ENCODE data around the gene GLTPD2.

Gene GLTPD2

GRCh38 chr17:4772235-4772613, 16.5 kb upstream of the GLTPD2 start:
- DNase-seq, result peak; percentile 23

DNA sequence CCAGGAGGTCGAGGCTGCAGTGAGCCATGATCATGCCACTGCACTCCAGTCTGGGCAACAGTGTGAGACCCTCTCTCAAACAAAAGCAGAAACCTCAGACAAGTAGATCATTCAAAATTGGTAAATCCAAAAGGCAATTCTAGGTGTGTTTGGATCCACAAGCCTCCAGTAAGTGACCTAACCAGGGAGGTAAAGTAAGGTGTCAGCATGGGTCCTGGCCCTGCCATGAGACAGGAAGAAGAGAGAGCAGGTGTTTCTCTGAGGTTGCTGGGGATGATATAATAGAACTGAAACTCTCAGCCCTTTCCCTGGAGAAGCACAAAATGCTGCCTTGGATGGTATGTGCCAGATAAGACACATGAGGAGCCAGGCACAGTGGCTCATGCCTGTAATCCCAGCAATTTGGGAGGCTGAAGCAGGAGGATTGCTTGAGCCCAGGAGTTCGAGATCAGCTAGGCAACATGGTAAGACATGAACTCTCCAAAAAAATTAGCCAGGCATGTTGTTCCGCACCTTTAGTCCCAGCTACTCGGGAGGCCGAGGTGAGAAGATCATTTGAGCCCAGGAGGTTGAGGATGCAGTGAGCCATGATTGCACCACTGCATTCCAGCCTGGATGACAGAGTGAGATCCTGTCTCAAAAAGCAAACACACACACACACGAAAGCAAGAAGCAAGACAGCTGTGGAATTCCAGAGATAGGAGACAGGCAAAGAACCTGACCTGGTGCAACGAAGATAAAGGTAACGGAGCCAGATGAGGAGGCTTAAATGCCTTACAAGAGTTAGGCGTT, 10.6 kb upstream of the GLTPD2 start:
- no peak for DNase-seq

DNA sequence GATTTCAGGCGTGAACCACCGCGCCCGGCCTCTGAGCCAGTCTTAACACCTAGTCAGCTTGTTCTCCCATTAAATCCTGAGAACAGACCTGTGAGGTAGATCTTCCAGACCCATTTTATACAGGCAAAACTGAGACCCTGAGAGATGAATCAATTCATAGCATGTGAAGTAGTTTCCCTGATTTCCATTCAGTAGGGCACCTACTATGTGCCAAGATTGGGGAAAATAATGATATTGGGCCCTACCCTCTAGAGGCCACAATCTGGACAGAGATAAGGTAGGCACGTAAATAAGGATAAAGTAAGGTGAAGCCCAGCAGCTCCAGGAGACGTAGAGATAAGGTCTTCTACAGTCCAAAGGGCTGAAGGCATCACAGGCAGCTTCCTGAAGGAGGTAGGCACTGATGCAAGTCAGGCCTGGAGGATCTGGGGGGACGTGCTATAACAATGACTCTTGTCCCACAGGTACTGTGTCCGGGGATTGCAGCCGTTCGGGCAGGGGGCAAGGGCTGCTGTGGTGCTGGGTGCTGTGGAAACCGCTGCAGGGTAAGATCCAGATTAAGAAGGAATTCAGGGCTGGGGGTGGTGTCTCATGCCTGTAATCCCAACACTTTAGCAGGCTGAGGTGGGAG, 8.3 kb upstream of the GLTPD2 start:
- no peak for DNase-seq

DNA sequence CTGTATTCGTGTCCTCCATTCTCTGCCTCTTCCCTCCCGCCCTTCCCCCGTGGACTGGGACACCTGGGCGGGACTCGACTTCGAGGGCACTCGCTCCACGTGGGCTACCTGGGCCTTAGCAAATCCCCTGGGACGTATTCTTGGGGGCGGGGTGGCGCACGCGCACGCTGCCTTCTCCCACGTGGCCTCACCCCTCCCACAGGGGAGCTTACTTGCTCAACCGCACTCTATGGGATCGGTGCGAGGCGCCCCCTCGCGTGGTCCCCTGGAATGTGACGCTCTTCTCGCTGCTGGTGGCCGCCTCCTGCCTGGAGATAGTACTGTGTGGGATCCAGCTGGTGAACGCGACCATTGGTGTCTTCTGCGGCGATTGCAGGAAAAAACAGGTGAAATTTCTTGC, 6.1 kb upstream of the GLTPD2 start:
- no peak for DNase-seq

DNA sequence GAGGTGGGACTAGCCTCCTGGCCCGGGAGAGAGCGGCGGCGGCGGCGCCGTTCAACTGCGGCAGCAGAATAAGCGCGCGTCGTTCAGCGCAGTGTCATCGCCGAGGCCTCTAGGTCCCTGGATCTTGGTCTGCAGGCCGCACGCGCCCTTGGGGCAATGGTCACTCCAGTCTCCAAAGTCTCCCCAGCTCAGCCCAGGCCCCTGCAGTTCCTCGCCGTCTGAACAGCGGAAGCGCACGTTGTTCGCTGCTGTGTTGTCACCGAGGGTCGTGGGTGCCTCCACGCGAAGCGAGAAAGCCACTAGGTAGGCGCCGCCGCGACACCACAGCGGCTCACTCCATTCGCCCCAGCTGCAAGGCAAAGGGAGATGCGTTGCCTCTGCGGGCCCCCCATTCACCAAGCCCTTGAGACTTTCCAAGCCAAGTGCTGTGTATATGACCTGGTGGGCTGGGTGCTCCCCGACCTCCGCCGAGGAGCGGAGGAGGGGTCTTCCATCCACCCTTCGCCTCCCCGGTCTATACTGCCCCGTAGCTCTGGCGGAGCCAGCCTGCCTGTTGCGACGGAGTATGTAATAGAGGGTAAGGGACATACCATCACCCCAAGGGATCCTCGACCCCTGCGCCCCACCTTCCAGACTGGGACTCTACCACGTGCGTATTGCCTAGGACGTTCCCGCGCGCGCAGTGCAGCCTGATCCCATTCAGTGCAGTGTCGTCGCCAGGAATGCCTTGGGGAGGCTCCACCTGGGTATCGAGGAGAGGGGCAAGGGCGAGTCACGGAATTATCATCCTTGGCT, 3.3 kb upstream of the GLTPD2 start:
- no peak for DNase-seq

DNA sequence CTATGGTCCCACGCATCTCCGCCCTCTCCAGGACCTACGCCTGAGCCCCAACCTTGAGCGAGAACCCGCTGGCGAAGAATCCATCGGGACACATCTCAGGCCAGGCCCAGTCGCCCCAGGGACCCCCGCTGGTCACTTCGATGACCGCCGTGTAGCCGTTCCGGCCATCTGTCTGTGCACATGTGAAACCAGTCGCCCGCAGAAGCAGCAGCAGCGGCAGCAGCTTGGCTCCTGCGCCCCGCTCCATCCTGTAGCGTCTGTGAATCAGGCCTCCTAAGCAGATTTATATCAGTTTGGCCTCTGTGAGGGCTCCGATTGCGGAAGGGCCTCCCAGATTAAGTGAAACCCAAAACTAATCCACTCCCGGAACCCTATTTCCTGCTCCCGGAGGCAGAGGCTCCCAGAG, 2.7 kb upstream of the GLTPD2 start, which contains the start of gene VMO1:
VMO1 (minus strand) TSS at position 259 of the 406 bp plus-strand sequence; CDS start at position 247, 12 bp downstream.
- no peak for DNase-seq

DNA sequence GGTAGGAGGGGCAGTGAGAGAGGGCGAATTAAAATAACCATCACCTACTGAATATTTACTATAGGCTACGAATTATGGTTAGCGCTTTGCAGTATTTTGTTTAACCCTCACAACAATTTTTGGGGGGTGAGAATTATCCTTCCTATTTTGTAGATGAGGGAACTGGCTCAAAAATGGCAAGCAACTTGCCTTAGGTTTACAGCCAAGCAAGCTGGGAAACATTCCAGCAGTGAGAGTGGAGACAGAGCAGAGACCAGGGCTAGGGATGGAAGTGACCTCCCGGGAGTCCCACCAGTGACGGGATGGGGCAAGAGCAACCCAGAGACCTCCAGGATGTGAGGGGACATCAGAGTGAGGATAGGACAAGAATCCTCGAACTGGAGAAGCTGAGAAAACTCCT, 2.2 kb upstream of the GLTPD2 start:
- no peak for DNase-seq

DNA sequence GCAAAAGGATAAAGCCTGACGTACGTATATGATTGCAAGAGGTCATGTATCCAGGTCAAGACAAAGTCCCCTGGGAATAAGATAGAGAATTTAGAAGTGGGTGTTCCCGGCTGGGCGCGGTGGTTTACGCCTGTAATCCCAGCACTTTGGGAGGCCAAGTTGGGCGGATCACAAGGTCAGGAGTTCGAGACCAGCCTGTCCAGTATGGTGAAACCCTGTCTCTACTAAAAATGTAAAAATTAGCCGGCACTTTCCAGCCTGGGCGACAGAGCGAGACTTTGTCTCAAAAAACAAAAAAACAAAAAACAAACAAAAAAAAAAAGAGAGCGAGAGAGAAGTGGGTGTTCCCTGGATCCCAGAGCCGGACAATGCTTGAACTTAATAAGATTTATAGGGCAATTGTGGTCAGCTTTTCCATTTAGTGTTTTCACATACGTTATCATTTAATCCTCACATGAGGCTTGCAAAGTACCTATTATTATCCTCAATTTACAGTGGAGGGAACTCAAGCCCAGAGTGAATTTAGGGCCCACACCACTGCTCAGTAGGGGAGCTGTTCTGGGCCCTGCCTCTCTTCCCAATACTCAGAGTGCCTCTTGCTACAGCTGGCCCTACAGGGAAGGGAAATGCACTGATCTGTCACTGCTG, 481 bp upstream of the GLTPD2 start:
- no peak for DNase-seq

- no peak for DNase-seq
These were observed 862 bp downstream of the GLTPD2 start for GRCh38 chr17:4789701-4789950.

- DNase-seq, result peak; percentile 80
These were observed 1.4 kb downstream of the GLTPD2 start for GRCh38 chr17:4789951-4790704.

GRCh38 chr17:4790705-4791088, 1.9 kb downstream of the GLTPD2 start:
- DNase-seq, result no peak

- no peak for DNase-seq
These were observed 6.4 kb downstream of the GLTPD2 start for GRCh38 chr17:4795168-4795567.

DNA sequence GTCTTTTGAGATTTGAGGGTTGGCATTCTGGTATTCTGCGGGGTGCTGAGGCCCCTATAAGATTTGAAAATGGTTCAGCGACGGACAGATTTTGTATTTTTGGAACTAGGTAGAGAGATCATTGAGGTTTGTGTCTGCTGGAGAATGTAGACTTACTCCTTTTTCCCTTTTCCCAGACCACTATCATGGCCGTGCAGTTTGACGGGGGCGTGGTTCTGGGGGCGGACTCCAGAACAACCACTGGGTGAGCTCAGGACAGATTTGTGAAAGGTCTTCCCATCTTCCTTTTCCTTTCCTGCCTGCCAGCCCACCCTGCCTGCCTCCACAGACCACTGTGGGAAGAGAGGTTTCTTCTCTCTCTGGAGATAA, 7.8 kb downstream of the GLTPD2 start:
- DNase-seq, result peak; percentile 32

- peak; percentile 94 for DNase-seq
These were observed 11.9 kb downstream of the GLTPD2 start for GRCh38 chr17:4800462-4801196.

- no peak for DNase-seq
These were observed 13.5 kb downstream of the GLTPD2 start, which contains the start of gene C17orf114 for GRCh38 chr17:4802228-4802627. Gene C17orf114 (minus strand): TSS chr17:4802328.

GRCh38 chr17:4806456-4806776, 17.7 kb downstream of the GLTPD2 start:
- peak; percentile 36 for DNase-seq

- DNase-seq, result peak; percentile 76
These were observed 18.2 kb downstream of the GLTPD2 start, which contains the start of gene PLD2 for GRCh38 chr17:4806777-4807604. Gene PLD2 (plus strand): TSS chr17:4807152. CDS start chr17:4807773, 621 bp downstream.

GRCh38 chr17:4807605-4808377, 19.0 kb downstream of the GLTPD2 start:
- DNase-seq, result no peak

DNA sequence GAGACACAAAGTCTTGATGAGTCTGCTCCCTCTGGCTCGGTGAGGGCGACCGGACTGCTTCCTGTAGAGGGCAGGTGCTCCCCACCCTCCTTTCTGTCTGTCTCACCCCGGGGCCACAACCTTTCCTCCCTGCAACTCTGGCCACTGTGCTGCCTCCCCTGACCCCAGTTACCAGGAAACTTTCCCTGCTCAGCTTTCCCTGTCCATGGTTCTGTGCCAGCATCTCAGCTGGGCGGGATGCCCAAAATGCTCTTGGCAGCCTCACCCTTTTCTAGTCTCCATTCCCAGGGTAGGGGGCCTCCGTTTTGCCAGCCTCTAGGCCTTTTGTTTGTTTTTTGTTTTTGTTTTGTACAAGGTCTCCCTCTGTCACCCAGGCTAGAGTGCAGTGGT, 19.6 kb downstream of the GLTPD2 start:
- DNase-seq, result no peak

- DNase-seq, result no peak
These were observed 22.0 kb downstream of the GLTPD2 start for GRCh38 chr17:4810696-4811290.
